Prostate gland (tissue), 2 donors: ENCODE measurements around the gene HCAR2. TPM values are rescaled to one million over a fixed set of nuclear protein-coding genes. Genes with fewer than 3 reads are reported as not detected.

Source experiments
- DNase-seq: peaks from one replicate; pipeline ENCODE4 v3.0.0-alpha.2; 2019; ENCODE audit warnings: low spot score
- H3K27ac ChIP-seq, 2 donors: fragments of 200-600 bp; sonication (generic); 2 replicates each; pipeline ENCODE4 v1.5.1; 2017 to 2019
- H3K27me3 ChIP-seq: fragments of 200-600 bp; sonication (generic); replicated peaks from 2 replicates; pipeline ENCODE4 v1.5.1; 2019; ENCODE audit not compliant: insufficient read depth
- H3K36me3 ChIP-seq, 2 donors: fragments of 200-600 bp; sonication (generic); 1 replicate in 1 of 2; 2 replicates in 1 of 2; pipeline versions ENCODE4 v1.5.1 to v1.8.1; 2017 to 2019
- H3K4me1 ChIP-seq: fragments of 200-600 bp; sonication (generic); replicated peaks from 2 replicates; pipeline ENCODE4 v1.5.1; 2019
- H3K4me3 ChIP-seq, 2 donors: fragments of 200-600 bp; sonication (generic); 2 replicates each; pipeline ENCODE4 v1.5.1; 2017 to 2019
- H3K9me3 ChIP-seq: fragments of 200-600 bp; sonication (generic); 2 replicates; pipeline ENCODE4 v1.5.1; 2017
- CTCF ChIP-seq, 4 experiments: fragments of 200-600 bp in 2 of 4; fragments of 450-650 bp in 2 of 4; sonication (generic) in 2 of 4; IDR thresholded peaks; 1 replicate in 3 of 4; 2 replicates in 1 of 4; pipeline ENCODE4 v1.5.1; 2016 to 2019; ENCODE audit warnings: antibody characterized with exemption in 4 of 4, mild to moderate bottlenecking in 2 of 4, moderate library complexity in 2 of 4
- POLR2A ChIP-seq: fragments of 450-650 bp; IDR thresholded peaks from one replicate; pipeline ENCODE4 v1.6.1; 2016; ENCODE audit warnings: antibody characterized with exemption, mild to moderate bottlenecking
- POLR2AphosphoS5 ChIP-seq: sonication (generic); formaldehyde crosslinking; IDR thresholded peaks from one replicate; pipeline ENCODE4 v1.6.1; 2017; ENCODE audit warnings: antibody characterized with exemption
- WGBS: methylation state at CpG from one replicate; pipeline ENCODE4 v1.1.5; 2018; 5-methylcytosine and 5-hydroxymethylcytosine counted together
- intact Hi-C: fragments of 100-400 bp; cut with DNase I; formaldehyde crosslinking; loops from one replicate; pipeline ENCODE4 v1.14.2; 2022
- total RNA-seq, 2 donors: library from RNA; depleted of rRNA; stranded (reverse); fragments of >200 nt; gene quantifications; one replicate each; pipeline ENCODE4 v1.1.0, GENCODE V29; 2016

HCAR2 gene
- total RNA-seq, 2 donors from 2014 or later = 1.6 to 2.7 TPM

GRCh38 chr12:122747224-122748135, 44.3 kb upstream of the HCAR2 start:
- Histone ChIP-seq H3K9me3 (no peaks in the 10 kb centered on the region), H3K27me3 (no peaks in the 10 kb centered on the region), H3K27ac (no peak overlapping the region), H3K4me3 (no peak overlapping the region), H3K4me1 (no peaks in the 10 kb centered on the region), H3K36me3 (no peaks in the 10 kb centered on the region)
- WGBS = 83% methylated on average over 9 of the region's 9 CpGs
- intact Hi-C loops = no loop called here
- no peak for DNase-seq
- TF ChIP-seq POLR2AphosphoS5 (no peak), POLR2A (no peak), CTCF (IDR thresholded peaks at IDR 0.05) (no peak)

GRCh38 chr12:122743895-122744525, 40.9 kb upstream of the HCAR2 start:
- DNase-seq = no peak
- 89% methylated on average over 7 of the region's 7 CpGs for WGBS
- intact Hi-C loops = no loop called here

GRCh38 chr12:122740351-122740750, 37.2 kb upstream of the HCAR2 start:
- H3K27ac ChIP-seq = no peak overlapping the region
- no peak overlapping the region for H3K4me3 ChIP-seq
- no peak for DNase-seq
- no peaks in the 10 kb centered on the region for H3K4me1 ChIP-seq
- no peaks in the 10 kb centered on the region for H3K27me3 ChIP-seq
- H3K9me3 ChIP-seq = no peaks in the 10 kb centered on the region
- WGBS = 94% methylated on average over 7 of the region's 7 CpGs
- intact Hi-C loops = no loop called here
- TF ChIP-seq POLR2A (no peak), CTCF (IDR thresholded peaks at IDR 0.05) (no peak), POLR2AphosphoS5 (no peak)
- H3K36me3 ChIP-seq = no peaks in the 10 kb centered on the region

More at GRCh38 chr12:122743895-122744525, 40.9 kb upstream of the HCAR2 start:
- TF ChIP-seq CTCF (IDR thresholded peaks at IDR 0.05) = no peak
- TF ChIP-seq POLR2AphosphoS5 = no peak
- no peak for TF ChIP-seq POLR2A
- Histone ChIP-seq H3K27ac (no peak overlapping the region), H3K27me3 (no peaks in the 10 kb centered on the region), H3K4me1 (no peaks in the 10 kb centered on the region), H3K36me3 (no peaks in the 10 kb centered on the region), H3K4me3 (no peak overlapping the region), H3K9me3 (no peaks in the 10 kb centered on the region)

- H3K27me3 ChIP-seq = no peaks in the 10 kb centered on the region
- 79% methylated on average over 7 of the region's 7 CpGs for WGBS
- H3K36me3 ChIP-seq = no peaks in the 10 kb centered on the region
- intact Hi-C loops = no loop called here
- no peak overlapping the region for H3K4me3 ChIP-seq
- no peaks in the 10 kb centered on the region for H3K4me1 ChIP-seq
- no peak overlapping the region for H3K27ac ChIP-seq
- no peak for DNase-seq
- TF ChIP-seq POLR2A (no peak), CTCF (IDR thresholded peaks at IDR 0.05) (no peak), POLR2AphosphoS5 (no peak)
- no peaks in the 10 kb centered on the region for H3K9me3 ChIP-seq
These were observed 35.4 kb upstream of the HCAR2 start for GRCh38 chr12:122738571-122738970.
